Measurements from ENCODE around the gene TEKTIP1.

- TF ChIP-seq CTCF (IDR thresholded peaks at IDR 0.05; ENCODE audit: insufficient read depth, low read depth, low read length) (no peak), EZH2 (IDR thresholded peaks at IDR 0.05; ENCODE audit: insufficient read depth, low read length) (no peak)
These were observed 3.0 kb upstream of the TEKTIP1 start for GRCh38 chr19:3535981-3536380.
